Ascending aorta (tissue), 2 donors: ENCODE results near the gene SLC25A26. TPM values are rescaled to one million over a fixed set of nuclear protein-coding genes. Genes with fewer than 3 reads are reported as not detected.

ENCODE experiments used
- DNase-seq, 2 donors: peaks; one replicate each; pipeline ENCODE4 v3.0.0-alpha.2; 2019; ENCODE audit warnings: low spot score in 2 of 2
- H3K27ac ChIP-seq, 2 donors: fragments of 200-600 bp; sonication (generic); one replicate each; pipeline ENCODE4 v1.5.1; 2016 to 2017; ENCODE audit warnings: mild to moderate bottlenecking in 1 of 2
- H3K27me3 ChIP-seq: fragments of 200-600 bp; sonication (generic); one replicate; pipeline ENCODE4 v1.5.1; 2017
- H3K36me3 ChIP-seq, 2 donors: fragments of 200-600 bp; sonication (generic); one replicate each; pipeline ENCODE4 v1.5.1; 2016
- H3K4me1 ChIP-seq, 2 donors: fragments of 200-600 bp; sonication (generic); one replicate each; pipeline ENCODE4 v1.5.1; 2016 to 2017; ENCODE audit warnings: mild to moderate bottlenecking in 1 of 2
- H3K4me3 ChIP-seq, 2 donors: fragments of 200-600 bp; sonication (generic); one replicate each; pipeline ENCODE4 v1.5.1; 2016 to 2017; ENCODE audit warnings: mild to moderate bottlenecking in 1 of 2
- H3K9me3 ChIP-seq, 2 donors: fragments of 200-600 bp; sonication (generic); one replicate each; pipeline ENCODE4 v1.5.1; 2016
- CTCF ChIP-seq, 3 experiments: fragments of 200-600 bp in 2 of 3; fragments of 450-650 bp in 1 of 3; sonication (generic) in 2 of 3; IDR thresholded peaks; one replicate each; pipeline ENCODE4 v1.5.1; 2016 to 2019; ENCODE audit warnings: antibody characterized with exemption in 3 of 3, mild to moderate bottlenecking in 1 of 3, moderate library complexity in 1 of 3
- intact Hi-C: fragments of 100-400 bp; cut with DNase I; formaldehyde crosslinking; loops from one replicate; pipeline ENCODE4 v1.15.1; 2023
- total RNA-seq: library from RNA; depleted of rRNA; stranded (reverse); fragments of >200 nt; gene quantifications from one replicate; pipeline ENCODE4 v1.1.0, GENCODE V29; 2016

SLC25A26 gene
- total RNA-seq, 1 donor from 2014 or later: 11.7 TPM

- Histone ChIP-seq H3K9me3 (no peaks in the 10 kb centered on the region), H3K27ac (no peak overlapping the region), H3K4me1 (no peaks in the 10 kb centered on the region), H3K27me3 (no peaks in the 10 kb centered on the region), H3K36me3 (no peaks in the 10 kb centered on the region), H3K4me3 (no peak overlapping the region)
- no peak for TF ChIP-seq CTCF (IDR thresholded peaks at IDR 0.05)
- DNase-seq: no peak
- intact Hi-C loops: no loop called here
Measured at GRCh38 chr3:66198437-66199088, 22.2 kb upstream of the SLC25A26 start.

GRCh38 chr3:66199089-66199473 is 21.7 kb upstream of the SLC25A26 start:
- no peak for TF ChIP-seq CTCF (IDR thresholded peaks at IDR 0.05)
- no peak for DNase-seq
- Histone ChIP-seq H3K27ac (no peak overlapping the region), H3K36me3 (no peaks in the 10 kb centered on the region), H3K9me3 (no peaks in the 10 kb centered on the region), H3K4me3 (no peak overlapping the region), H3K4me1 (no peaks in the 10 kb centered on the region), H3K27me3 (no peaks in the 10 kb centered on the region)
- intact Hi-C loops: no loop called here

GRCh38 chr3:66200147-66200546 is 20.7 kb upstream of the SLC25A26 start:
- Histone ChIP-seq H3K4me1 (no peaks in the 10 kb centered on the region), H3K9me3 (no peaks in the 10 kb centered on the region), H3K4me3 (no peak overlapping the region), H3K27me3 (no peaks in the 10 kb centered on the region), H3K27ac (no peak overlapping the region), H3K36me3 (no peaks in the 10 kb centered on the region)
- no peak for TF ChIP-seq CTCF (IDR thresholded peaks at IDR 0.05)
- no peak for DNase-seq
- intact Hi-C loops: no loop called here

GRCh38 chr3:66200786-66201185 is 20.0 kb upstream of the SLC25A26 start:
- Histone ChIP-seq H3K4me3 (no peak overlapping the region), H3K36me3 (no peaks in the 10 kb centered on the region), H3K9me3 (no peaks in the 10 kb centered on the region), H3K4me1 (no peaks in the 10 kb centered on the region), H3K27me3 (no peaks in the 10 kb centered on the region), H3K27ac (no peak overlapping the region)
- DNase-seq: no peak
- intact Hi-C loops: no loop called here
- no peak for TF ChIP-seq CTCF (IDR thresholded peaks at IDR 0.05)

- intact Hi-C loops: no loop called here
- no peak for DNase-seq
- Histone ChIP-seq H3K27ac (no peak overlapping the region), H3K4me3 (no peak overlapping the region), H3K9me3 (no peaks in the 10 kb centered on the region), H3K27me3 (no peaks in the 10 kb centered on the region), H3K4me1 (no peaks in the 10 kb centered on the region), H3K36me3 (no peaks in the 10 kb centered on the region)
- no peak for TF ChIP-seq CTCF (IDR thresholded peaks at IDR 0.05)
Measured at GRCh38 chr3:66203275-66203674, 17.5 kb upstream of the SLC25A26 start.

GRCh38 chr3:66206806-66207205 is 14.0 kb upstream of the SLC25A26 start:
- H3K27ac ChIP-seq: no peak overlapping the region
- no peaks in the 10 kb centered on the region for H3K4me1 ChIP-seq
- no peak for DNase-seq
- no peak overlapping the region for H3K4me3 ChIP-seq
- no peak for TF ChIP-seq CTCF (IDR thresholded peaks at IDR 0.05)
- H3K27me3 ChIP-seq: no peaks in the 10 kb centered on the region
- intact Hi-C loops: no loop called here
- no peaks in the 10 kb centered on the region for H3K9me3 ChIP-seq
- H3K36me3 ChIP-seq: no peaks in the 10 kb centered on the region
